Panc1 (cell line): ENCODE measurements around the gene HACD1. TPM values are rescaled to one million over a fixed set of nuclear protein-coding genes. Genes with fewer than 3 reads are reported as not detected.

Experiments used
- ATAC-seq: fragments of 200-7000 bp; cut with Tn5 transposase; 2 replicates; pipeline ENCODE4 v1.9.1; 2020; ENCODE audit warnings: mild to moderate bottlenecking, moderate library complexity
- BruUV-seq: library from RNA; stranded (reverse); fragments of 400-500 nt; replicated peaks from 2 replicates; lab custom pipeline; 2021; lab: Mats Ljungman, UMichigan
- CTCF ChIA-PET: fragments of 300-600 bp; sonication (Branson Sonifier 250); formaldehyde crosslinking; loops from one replicate; lab custom pipeline; 2022; ENCODE audit warnings: antibody characterized with exemption; lab: Charles Lee
- POLR2A ChIA-PET: fragments of 300-600 bp; sonication (Branson Sonifier 250); formaldehyde crosslinking; loops from one replicate; lab custom pipeline; 2022; ENCODE audit warnings: antibody characterized with exemption; lab: Charles Lee
- DNase-seq: peaks from one replicate; pipeline ENCODE4 v3.0.0-alpha.2; 2010; ENCODE audit warnings: low read depth, low spot score
- H3K27ac ChIP-seq: 2 replicates; pipeline ENCODE4 v1.5.1; 2011; ENCODE audit warnings: mild to moderate bottlenecking, low read length, inconsistent platforms
- H3K27me3 ChIP-seq: fragments of 200-500 bp; sonication (Bioruptor generic); 2 replicates; pipeline ENCODE4 v1.6.0; 2014; ENCODE audit warnings: low read length, inconsistent platforms; ENCODE audit not compliant: control insufficient read depth, insufficient read depth
- H3K36me3 ChIP-seq: fragments of 200-500 bp; sonication (Bioruptor generic); 2 replicates; pipeline ENCODE4 v1.5.1; 2014; ENCODE audit warnings: inconsistent platforms, mild to moderate bottlenecking, low read length, moderate library complexity; ENCODE audit not compliant: control insufficient read depth, insufficient read depth
- H3K4me1 ChIP-seq: 2 replicates; pipeline ENCODE4 v1.5.1; 2011; ENCODE audit warnings: inconsistent platforms, mild to moderate bottlenecking, low read length, moderate library complexity; ENCODE audit not compliant: control insufficient read depth, insufficient read depth
- H3K4me3 ChIP-seq, 2 experiments: 2 replicates each; pipeline ENCODE4 v1.5.1; 2011 to 2012; ENCODE audit warnings: low read depth in 2 of 2, low read length in 2 of 2, mild to moderate bottlenecking in 2 of 2, inconsistent platforms in 1 of 2, moderate library complexity in 1 of 2
- H3K9me3 ChIP-seq: fragments of 200-500 bp; sonication (Bioruptor generic); 2 replicates; pipeline ENCODE4 v1.5.1; 2014; ENCODE audit warnings: low read depth, mild to moderate bottlenecking, inconsistent platforms, low read length, moderate library complexity; ENCODE audit not compliant: control insufficient read depth, insufficient read depth
- CTCF ChIP-seq: fragments of 450-650 bp; IDR thresholded peaks from 2 replicates; pipeline ENCODE4 v1.5.1; 2017; ENCODE audit warnings: mild to moderate bottlenecking
- POLR2AphosphoS5 ChIP-seq: IDR thresholded peaks from 2 replicates; pipeline ENCODE4 v1.6.1; 2012; ENCODE audit warnings: mild to moderate bottlenecking, low read depth, low read length, moderate library complexity
- REST ChIP-seq, 2 experiments: IDR thresholded peaks; 2 replicates each; pipeline ENCODE4 v1.6.1; 2011 to 2012; ENCODE audit warnings: low read depth in 2 of 2, control low read depth in 1 of 2, low read length in 1 of 2, mild to moderate bottlenecking in 1 of 2, moderate library complexity in 1 of 2; ENCODE audit not compliant: insufficient read depth in 1 of 2
- SIN3A ChIP-seq: IDR thresholded peaks from 2 replicates; pipeline ENCODE4 v1.6.1; 2012; ENCODE audit warnings: low read depth, mild to moderate bottlenecking, low read length, moderate library complexity, borderline replicate concordance; ENCODE audit not compliant: insufficient read depth
- TCF7L2 ChIP-seq: IDR thresholded peaks from 2 replicates; pipeline ENCODE4 v1.6.1; 2011; ENCODE audit warnings: mild to moderate bottlenecking, low read depth, low read length, inconsistent platforms
- in situ Hi-C: cut with HindIII; loops from 2 replicates; pipeline ENCODE4 v1.10.0; 2016; ENCODE audit warnings: low sequenced_read_pairs, low pct_unique_long_range_greater_than_20kb
- intact Hi-C: fragments of 100-400 bp; cut with micrococcal nuclease; formaldehyde crosslinking; loops from one replicate; pipeline ENCODE4 v1.10.0; 2022; ENCODE audit not compliant: unreplicated experiment
- total RNA-seq: library from RNA; stranded (reverse); gene quantifications from one replicate; pipeline ENCODE4 v1.2.1, GENCODE V29; 2021; ENCODE audit not compliant: unreplicated experiment

Gene HACD1
- total RNA-seq, 1 experiment from 2014 or later: 53.1 TPM

- intact Hi-C loops (no loop called here), in situ Hi-C loops (no loop called here)
- no TSS peak for BruUV-seq
- ChIA-PET CTCF (no interaction called here), POLR2A (interaction anchor here (0.6 kb wide), 1 partner anchor 62 kb away, joined by 6 read pairs; no protein-coding TSS in a partner anchor)
- Histone ChIP-seq H3K9me3 (peaks cover 8% of the 10 kb centered on the region; the same call in 1 of the 2 replicates), H3K4me1 (peaks cover 18% of the 10 kb centered on the region; the same call in 1 of the 2 replicates), H3K4me3 (no peak overlapping the region), H3K27me3 (no peaks in the 10 kb centered on the region), H3K27ac (no peak overlapping the region), H3K36me3 (no peaks in the 10 kb centered on the region)
- DNase-seq (no peak), ATAC-seq (no peak)
- no peak for TF ChIP-seq SIN3A
- no peak for TF ChIP-seq TCF7L2
- TF ChIP-seq POLR2AphosphoS5: no peak
- TF ChIP-seq REST (IDR thresholded peaks at IDR 0.05; ENCODE audit: insufficient read depth in 1 of 2, low read depth in 2 of 2, low read length in 1 of 2): no peak
- TF ChIP-seq CTCF: no peak
Observed at GRCh38 chr10:17655009-17655408, 37.8 kb upstream of the HACD1 start.

GRCh38 chr10:17652585-17652984 lies 35.4 kb upstream of the HACD1 start:
- Histone ChIP-seq H3K27ac (no peak overlapping the region), H3K4me1 (peaks cover 22% of the 10 kb centered on the region; the same call in 1 of the 2 replicates), H3K4me3 (no peak overlapping the region), H3K36me3 (no peaks in the 10 kb centered on the region), H3K27me3 (no peaks in the 10 kb centered on the region), H3K9me3 (peaks cover 8% of the 10 kb centered on the region; the same call in 1 of the 2 replicates)
- ChIA-PET CTCF (no interaction called here), POLR2A (no interaction called here)
- in situ Hi-C loops: no loop called here
- intact Hi-C loops: no loop called here
- no TSS peak for BruUV-seq
- TF ChIP-seq TCF7L2: no peak
- TF ChIP-seq CTCF: no peak
- no peak for TF ChIP-seq REST (IDR thresholded peaks at IDR 0.05; ENCODE audit: insufficient read depth in 1 of 2, low read depth in 2 of 2, low read length in 1 of 2)
- TF ChIP-seq POLR2AphosphoS5: no peak
- TF ChIP-seq SIN3A: no peak
- no peak for DNase-seq
- no peak for ATAC-seq
